Activated CD4-positive, alpha-beta T cell treated with anti-CD3 and anti-CD28 coated beads, Interleukin-10, Interleukin-2, amounts not matched to agents 100 ng/mL and 50 ng/mL, durations not matched to agents 16 hours and 8 hours (primary cell): ENCODE measurements around the gene IDH3A.

Experiments
- DNase-seq: peaks from one replicate; pipeline ENCODE4 v3.0.0-alpha.2; 2020

Gene IDH3A

DNA sequence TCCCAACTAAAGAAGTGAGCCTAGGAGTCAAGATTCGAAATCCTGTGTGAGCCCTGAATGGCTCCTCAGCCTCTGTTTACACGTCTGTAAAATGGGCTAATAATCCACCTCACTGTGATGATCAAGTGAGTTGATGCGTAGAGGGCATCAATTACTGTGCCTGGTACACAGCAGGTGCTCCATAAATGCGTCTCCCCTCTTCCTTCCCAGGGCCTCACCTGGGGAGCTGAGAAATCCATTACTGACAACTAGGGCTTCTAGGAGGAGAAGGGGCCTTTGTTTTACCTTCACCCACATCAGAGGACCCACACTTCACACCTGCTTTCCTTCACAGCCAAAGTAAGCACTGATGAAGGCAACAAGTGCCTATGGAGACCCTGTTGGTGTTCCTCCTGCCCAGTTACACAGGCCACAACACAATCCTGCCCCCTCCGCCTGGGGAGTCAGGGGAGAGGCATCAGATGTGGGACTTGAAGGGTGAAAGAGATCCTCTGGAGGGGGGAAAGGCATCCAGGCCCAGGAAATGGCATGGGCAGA is 19.3 kb upstream of the IDH3A start:
- no peak for DNase-seq

DNA sequence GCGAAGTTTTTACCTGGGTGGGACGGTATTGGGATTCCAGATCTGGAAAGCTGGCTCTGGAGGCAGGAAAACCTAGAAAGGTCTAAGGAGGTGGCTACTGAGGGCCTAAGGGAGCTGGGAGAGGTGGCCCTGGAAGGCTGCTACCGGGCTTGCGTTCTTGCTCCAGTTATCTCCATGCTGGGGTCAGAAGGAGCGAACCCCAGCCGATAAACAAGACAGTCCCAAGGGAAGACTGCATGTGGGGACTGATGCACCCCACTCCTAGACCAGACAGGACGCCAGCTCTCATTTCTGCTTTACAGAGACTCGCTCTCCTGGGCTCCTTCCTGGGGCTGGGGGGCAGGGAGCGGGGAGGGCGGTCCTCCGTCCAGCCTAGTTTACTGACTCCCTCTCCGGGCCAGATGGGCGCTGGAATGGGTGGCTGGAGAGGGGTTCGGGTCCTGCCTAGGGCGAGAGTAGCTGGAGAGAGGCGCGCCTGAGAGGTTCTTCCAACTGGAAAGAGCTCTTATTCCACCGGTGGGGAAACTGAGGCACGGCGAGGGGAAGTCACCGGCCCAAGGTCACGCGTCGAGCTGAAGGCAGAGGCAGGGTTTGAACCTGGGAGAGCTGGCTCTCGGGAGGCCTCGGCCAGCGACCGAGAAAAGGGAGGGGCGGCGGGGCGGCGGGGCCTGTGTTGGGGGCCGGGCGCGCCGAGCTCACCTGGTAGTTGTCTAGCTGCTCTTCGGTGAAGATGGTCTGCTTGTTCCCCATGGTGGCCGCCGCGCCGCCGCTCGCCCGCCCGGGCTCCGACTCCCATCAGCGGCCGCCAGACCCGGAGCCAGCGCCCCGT is 18.5 kb upstream of the IDH3A start:
- DNase-seq, result no peak

DNA sequence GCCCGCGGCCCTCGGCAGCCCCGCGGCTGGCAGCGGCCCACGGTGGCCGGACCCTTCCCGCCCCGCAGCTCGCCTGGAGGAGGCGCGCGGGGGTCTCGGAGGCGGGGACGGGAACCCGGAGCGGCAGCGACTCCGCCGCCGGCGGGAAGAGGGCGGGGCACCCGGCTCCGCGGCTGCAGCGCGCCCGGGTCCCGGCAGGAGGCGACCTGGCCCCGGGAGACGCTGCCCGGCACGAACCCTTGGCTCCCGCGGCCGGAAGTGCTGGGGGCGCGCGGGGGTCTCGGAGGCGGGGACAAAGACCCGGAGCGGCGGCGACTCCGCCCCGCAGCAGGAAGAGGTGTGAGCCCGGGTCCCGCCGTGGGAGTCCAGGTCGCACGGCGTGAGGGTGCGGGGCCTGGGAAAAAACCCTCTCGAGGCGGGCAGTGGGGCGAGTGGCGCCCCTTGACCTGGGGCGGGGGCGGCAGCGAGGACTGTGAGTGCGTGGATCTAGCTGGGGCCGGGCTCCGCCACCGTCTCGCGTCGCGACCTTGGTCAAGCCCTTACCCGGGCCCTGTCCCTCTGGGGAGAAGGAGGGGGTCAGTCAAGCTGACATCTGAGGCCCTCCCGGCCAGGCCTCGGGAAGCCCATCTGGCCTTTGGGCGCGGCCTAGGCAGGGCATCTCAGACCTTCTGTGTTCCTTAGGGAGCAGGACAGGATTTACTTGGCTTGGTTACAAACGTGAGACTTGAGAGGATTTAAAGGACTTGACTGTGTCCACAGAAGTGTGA is 17.7 kb upstream of the IDH3A start, which contains the start of gene CIB2:
Gene CIB2, minus strand, starts transcription at position 151 of the 767 bp plus-strand sequence. CDS start 230 bp downstream, outside the sequence.
- peak; percentile 80 for DNase-seq

DNA sequence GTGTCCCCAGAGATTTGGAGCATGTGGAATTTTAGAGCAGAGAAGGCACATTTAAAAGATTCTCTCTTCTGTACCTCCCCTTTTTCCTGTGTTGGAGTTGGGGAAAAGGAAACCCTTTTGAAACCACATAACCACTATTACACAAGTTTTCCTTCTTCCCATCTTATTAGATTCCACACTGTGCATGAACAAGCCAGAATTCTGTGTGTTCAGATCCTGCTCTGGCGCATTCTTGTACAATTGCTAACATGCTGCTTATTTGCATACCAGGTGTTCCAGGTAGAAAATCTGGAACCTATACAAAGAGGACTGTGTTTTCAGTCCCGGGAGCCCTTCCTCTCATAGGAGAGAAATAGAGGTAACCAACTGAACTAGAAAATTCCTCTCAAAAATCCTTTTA is 15.4 kb upstream of the IDH3A start:
- DNase-seq, result no peak

DNA sequence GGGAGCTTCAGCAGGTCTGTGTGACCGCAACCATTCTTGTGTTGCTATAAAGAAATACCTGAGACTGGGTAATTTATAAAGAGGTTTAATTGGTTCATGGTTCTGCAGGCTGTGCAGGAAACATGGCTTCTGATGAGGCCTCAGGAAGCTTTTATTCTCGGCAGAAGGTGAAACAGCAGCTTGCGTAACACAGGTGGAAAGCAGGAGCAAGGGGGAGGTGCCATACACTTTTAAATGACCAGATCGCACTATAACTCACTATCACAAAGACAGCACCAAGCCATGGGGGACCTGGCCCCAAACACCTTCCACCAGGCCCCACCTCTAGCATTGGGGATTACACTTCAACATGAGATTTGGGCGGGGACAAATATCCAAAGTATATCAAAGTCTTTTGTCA is 9.6 kb upstream of the IDH3A start:
- DNase-seq, result no peak

DNA sequence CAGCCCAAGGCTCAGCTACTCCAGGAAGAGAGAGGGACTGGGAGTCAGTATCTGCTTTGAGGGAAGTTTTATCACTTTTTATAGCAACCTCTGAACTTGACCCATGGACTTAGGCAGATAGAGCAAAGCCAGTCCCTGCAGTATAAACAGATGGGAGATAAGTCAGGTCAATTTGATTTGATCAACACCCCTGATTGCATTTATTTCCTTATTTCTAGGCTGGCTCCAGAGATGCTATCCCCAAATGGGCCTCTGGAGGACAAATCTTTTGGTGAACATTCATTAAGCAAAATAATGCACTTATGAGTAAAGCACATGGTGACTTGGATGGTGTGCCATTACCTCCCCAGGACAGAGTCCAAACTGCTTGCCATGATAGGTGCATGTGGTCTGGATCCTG is 8.9 kb upstream of the IDH3A start:
- no peak for DNase-seq

DNA sequence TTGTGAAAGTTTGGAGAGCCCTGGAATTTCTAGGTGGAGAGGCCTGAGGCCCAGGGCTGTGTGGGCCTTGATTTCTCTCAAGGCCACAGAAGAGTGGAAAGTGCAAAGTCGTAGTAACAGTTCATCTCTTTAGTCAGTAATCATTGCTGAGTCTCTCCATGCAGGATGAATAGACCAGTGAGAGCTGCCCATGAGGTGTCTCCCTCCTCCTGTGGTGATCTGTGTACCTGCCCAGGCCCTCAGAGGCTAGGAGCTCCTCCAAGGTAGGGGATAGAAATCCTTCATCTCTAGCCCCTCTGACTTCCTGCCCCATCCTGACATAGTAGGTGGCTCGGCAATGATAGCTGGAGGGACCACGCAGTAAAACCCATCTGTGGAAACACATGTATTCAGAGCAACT is 6.8 kb upstream of the IDH3A start:
- no peak for DNase-seq

DNA sequence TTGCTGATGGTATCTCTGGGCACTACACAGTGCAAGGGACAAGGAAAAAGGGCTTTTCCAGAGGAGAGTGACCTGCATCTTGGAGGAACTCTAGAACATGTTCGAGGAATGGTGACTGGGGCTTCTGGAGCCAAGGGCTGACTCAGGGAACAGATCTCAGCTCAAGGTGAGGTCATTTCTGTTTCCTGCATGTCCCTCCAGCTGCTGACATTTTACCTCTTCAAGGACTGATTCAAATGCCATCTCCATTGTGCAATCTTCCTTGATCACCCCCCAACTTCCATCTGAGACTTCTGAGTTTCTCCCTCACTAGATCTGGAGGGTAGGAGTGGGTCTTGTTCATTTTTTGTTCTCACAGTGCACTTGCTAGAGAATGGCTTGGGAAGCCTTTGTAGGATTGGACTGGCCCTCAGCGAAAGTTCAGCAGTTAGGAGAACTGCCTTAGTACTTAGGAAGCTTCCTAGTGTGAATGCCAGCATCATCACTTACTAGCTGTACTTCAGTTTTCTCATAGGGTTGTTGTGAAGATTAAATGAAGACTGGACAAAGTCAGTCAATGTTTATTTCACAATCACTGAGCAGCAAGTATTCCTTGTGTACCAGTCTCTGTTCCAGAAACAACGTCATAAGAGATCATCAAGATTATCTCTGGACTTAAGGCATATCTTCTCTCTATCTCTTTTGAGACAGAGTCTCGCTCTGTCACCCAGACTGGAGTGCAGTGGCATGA is 2.6 kb upstream of the IDH3A start:
- no peak for DNase-seq

DNA sequence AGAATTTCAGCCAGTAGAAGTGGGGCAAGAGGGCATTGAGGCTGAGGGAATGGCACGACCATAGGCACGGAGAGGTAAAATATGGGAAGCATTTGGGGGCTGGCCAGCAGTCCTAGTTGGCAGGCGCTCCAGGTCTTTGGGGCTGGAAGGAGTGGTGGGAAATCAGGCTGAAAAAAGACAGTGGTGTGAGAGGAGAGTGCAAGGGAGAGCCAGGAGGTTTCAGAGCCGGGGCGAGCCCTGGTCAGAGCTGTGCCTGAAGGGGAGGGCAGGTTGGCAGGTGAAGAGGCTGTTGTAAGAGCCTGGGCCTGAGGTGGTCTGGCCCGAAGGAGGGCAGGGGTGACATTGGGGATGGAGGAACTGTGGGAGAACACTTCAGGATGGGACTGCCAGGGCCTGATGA is 1.6 kb upstream of the IDH3A start:
- no peak for DNase-seq

DNA sequence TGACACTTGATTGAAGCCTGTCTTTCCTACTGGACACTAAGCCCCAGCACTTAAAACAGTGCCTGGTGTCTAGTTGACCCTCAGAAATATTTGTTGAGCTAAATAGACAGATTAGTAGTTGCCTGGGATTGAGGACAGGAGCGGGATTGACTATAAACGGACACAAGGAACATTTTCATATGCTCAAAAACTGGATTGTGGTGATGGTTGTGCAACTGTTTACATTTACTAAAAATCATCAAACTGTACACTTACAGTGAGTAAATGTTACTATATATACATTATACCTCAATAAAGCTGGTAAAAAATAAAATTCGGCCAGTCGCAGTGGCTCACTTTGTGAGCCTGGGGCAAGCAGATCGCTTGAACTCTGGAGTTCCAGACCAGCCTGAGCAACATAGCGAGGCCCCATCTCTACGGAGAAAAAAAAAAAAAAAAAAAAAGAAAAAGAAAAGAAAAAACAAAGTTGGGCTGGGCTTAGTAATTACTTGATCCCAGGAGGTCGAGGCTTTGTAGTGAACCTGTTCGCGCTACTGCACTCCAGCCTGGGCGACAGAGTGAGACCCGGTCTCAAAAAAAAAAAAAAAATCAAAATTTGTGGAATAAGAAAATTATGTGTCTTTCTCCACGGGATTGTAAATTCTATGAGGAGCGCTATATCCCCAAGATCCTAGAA is 632 bp upstream of the IDH3A start:
- DNase-seq, result no peak

DNA sequence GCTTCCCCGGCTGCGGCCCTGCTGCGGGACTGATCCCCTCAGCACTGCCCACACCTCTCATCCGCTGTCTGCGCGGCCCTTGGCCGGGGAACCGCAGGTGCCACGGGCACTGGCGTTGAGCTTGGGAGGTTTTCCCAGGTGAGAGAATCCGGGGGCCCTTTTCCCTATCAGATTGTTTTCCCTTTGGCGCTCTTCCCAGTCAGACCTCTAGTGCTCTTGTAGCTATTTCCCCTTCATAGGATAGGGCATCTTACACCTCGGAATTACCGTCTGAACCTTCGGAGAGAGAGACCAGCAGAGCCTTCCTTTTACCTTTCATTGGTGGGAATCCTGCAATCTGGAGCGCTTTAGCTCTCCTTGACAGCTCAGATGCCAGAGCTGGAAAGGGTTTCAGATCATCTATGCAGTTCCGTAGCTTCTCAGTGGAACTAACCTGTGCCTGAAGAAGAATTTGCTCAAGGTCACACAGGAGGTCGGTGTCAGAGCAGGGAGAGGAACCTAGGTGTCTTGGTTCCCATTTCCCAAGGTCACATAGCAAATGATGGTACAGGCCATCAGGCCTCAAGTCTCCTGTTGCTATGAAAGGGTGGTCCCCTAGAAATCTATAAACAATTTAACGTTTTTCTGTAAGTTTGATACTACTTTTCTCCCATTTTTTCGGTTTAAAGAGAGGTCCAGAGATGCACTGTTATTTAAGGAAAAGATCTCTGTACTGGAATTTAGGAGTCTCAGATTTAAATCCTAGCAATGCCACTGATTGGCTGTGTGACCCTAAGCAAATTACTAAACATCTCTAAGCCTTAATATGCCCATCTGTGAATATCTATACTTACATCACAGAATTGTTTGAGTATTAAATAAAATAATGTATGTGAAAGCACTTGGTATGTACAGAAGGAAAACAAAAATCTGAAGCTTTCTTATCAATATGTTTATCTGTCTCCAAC is 916 bp downstream of the IDH3A start:
- no peak for DNase-seq

DNA sequence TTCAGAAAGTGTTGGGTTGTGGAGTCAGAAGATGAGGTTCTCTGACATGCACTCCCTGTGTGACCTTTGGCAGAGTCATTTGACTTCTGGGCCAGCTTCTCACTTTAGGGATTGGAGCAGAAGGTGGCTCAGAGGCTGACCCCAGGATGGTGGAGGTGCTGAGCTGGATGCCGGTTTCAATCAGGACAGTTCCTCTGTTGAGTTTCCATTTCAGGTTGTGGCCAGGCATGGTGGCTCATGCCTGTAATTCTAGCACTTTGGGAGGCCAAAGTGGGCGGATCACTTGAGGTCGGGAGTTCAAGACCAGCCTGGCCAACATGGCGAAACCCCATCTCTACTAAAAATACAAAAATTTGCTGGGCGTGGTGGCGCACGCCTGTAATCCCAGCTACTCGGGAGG is 1.9 kb downstream of the IDH3A start:
- DNase-seq, result peak; percentile 33

DNA sequence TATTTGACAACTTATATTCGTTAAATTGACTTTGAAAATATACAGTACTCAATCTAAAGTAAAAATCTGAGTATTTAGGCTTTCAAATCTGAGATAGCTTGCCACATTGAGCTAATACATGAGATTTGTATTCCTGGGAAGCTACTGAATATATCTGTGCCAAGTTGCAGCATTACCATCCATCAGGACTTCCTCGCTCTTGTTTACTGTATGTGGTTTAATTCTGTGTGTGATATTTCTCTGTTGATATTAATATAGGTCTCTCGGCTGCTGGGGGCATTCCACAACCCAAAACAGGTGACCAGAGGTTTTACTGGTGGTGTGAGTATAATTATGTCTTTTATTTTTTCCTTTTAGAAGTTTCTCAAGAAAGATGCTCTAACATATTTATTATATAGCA is 5.8 kb downstream of the IDH3A start:
- DNase-seq, result no peak

DNA sequence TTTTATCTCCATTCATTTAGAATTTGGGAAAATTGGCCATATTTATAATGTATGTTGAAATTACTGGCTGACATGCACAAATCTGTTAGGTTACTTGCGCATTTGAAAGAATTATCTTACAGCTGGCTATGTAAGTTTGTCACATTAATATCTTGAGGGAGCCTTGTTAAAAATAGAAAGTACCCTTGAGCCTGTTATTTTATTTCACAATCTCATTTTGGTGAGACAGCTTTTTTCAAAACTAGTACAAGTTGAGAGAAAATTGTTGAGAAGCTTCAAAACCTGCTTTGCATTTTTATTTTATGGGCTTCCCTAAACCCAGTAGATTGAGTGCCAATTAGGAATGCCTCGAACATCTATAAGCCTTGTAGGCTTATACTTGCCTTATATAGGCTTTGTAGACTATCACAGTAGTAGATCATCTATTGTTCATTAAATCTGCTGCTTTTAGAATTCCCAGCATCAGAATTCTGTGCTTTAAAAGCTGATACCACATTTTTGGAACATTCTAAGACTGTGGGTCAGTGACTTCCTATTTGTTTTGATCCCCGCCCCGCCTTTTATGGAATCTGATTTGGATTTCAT is 6.3 kb downstream of the IDH3A start:
- DNase-seq, result no peak

DNA sequence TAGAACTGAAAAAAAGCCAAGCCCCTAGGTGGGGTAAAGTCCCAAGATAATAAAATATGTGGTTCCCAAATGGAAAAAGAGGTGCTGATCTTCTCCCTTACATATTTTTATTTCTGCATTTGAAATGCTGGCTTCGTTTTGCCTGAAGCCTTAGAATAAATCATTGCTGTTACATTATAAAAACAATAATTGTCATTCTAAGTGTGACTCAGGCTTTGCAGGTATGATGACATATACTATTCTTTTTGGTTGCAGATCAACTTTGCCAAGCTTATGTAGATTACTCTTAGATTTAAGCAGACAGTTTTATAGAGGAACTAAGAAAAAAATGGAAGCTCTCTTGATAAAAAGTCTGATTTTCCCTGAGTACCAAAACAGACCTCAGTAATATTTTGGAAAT is 7.5 kb downstream of the IDH3A start:
- no peak for DNase-seq

DNA sequence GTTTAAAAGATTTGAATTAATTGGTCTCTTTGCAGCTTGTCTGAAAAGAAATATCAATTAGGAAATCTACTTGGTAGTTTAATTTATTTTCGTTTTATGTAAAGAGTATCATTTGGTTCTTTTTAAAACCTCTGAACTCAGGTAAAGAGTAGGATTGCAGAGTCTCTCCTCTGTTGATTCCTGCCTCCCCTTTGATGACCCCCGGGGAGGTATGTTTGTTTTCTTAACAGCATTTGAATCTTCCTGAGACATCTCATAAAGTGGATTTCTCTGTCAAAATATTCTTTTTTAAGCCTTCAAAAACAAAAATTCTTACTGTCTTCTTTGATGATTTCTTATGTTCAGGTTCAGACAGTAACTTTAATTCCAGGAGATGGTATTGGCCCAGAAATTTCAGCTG is 8.0 kb downstream of the IDH3A start:
- DNase-seq, result no peak

DNA sequence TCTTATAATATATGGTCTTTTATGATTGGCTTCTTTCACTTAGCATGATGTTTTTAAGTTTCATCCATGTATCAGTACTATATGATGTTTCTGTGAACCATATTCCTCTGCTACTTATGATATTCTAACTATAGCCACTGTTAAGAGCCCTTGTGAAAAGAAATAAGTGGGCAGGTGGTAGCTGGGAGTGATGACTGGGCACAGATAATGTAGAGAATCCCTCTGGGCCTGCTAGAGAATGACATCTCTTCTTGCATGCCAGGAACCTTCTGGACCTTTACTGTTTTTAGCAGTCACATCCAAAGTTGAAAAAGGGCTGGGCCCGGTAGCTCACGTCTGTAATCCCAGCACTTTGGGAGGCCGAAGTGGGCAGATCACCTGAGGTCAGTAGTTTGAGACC is 10.2 kb downstream of the IDH3A start:
- no peak for DNase-seq

DNA sequence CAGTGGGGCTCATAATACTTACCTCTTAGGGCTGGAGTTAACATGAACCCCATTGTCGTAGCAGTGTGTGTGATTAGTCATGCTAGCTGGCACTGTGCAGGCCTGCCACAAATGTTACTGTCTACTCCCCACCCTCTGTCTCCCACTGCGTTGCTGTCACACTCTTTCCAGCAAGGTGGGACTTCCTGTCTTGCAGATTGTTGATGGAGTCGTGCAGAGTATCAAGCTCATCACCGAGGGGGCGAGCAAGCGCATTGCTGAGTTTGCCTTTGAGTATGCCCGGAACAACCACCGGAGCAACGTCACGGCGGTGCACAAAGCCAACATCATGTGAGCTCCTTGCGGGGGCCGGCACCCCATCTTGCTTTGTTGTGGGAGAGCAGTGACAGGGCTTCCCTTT is 12.9 kb downstream of the IDH3A start:
- no peak for DNase-seq

DNA sequence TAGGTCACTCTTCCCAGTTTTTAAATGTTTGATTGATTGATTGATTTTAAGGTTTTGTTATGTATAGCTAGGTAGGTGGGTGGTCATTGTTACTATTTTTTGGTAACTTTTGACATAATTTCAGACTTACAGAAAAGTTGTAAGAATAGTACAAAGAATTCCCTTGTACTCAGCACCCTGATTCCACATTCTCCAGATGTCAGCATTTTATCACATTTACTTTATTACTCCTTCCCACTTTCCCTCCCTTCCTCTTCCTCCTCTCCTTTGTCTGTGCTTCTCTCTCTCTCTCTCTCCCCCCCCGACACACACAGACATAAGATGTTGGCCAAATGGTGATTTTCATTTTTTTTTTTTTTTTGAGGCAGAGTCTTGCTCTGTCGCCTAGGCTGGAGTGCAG is 14.8 kb downstream of the IDH3A start:
- DNase-seq, result no peak

DNA sequence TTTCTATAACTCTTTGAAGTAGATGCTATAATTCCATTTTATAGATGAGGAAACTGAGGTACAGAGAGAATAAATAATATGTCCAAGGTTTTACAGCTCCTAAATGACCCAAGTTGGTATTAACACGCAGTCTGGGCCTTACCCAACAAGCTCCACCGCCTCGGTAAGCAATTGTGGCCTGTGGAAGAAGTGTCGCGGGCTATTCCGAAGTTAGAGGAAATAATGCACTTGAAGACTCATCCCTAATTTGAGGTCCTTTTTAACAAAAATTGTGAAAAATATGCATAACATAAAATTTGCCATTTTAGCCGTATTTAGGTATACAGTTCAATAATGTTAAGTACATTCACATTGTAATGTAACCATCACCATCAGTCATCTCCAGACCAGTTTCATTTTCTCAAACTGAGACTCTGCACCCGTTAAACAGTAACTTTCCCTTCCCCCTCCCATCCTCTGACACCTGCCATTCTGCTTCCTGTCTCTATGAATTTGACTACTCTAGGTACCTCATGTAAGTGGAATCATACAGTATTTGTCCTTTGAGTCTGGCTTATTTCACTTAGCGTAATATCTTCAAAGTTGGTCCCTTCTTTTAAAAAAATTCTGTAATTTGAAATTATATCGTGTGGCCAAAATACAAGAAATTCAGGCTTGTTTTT is 18.2 kb downstream of the IDH3A start:
- DNase-seq, result peak; percentile 90

DNA sequence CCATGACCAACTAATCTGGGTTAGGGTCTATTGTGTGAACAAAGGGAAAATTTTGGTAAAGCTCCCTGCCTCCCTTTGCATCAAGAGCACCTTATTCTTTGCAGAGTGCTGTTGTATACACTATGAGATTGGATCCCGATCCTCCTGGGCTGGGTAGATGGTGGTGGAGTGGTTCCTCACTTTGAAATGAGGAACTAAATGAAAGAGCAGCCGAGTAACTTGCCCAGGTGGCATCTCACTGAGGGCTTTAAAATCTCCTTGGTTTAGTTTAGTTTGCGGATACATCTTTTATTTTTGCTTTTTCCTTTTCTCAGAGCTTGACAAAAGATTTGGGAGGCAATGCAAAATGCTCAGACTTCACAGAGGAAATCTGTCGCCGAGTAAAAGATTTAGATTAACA is 19.4 kb downstream of the IDH3A start:
- no peak for DNase-seq
